ENCODE measurements around the gene SOAT2.
"Not testable (repeated sequence)": the region's sequence is repeated elsewhere in the genome, so short reads cannot be mapped to it uniquely, and the experiment has no call there.

SOAT2 gene

DNA sequence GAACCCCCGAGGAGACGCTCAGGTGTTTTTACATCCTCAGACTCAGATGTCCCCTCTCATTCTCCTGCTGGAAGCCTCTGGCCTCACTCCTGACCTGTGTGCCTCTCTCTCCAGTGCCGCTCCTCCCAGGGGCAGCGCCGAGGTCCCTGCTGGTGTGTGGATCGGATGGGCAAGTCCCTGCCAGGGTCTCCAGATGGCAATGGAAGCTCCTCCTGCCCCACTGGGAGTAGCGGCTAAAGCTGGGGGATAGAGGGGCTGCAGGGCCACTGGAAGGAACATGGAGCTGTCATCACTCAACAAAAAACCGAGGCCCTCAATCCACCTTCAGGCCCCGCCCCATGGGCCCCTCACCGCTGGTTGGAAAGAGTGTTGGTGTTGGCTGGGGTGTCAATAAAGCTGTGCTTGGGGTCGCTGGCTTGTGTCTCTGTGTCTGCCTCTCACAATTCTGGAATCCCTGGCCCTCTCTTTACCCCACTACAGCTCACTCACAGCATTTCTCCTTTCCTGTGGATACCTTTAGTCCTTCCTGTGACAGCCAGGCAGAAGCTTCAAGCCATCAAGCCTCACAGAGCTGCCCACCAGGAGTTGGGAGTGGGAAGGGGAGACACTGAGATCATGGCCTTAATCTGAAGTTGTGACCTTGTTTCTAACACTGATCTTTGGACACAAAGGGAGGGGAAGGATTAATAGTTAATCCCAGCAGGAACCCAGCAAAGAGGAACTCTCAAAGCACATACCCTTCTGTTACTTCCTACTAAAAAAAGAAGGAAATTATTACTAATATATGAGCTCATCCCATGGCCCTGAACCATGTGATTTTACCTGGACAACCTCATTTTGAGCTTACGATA is 1.1 kb upstream of the SOAT2 start:
- peak; percentile 6 for DNase-seq (ENCODE audit: low spot score)

GRCh38 chr12:53103860-53104305 is 597 bp downstream of the SOAT2 start:
- DNase-seq (ENCODE audit: low spot score) = no peak

DNA sequence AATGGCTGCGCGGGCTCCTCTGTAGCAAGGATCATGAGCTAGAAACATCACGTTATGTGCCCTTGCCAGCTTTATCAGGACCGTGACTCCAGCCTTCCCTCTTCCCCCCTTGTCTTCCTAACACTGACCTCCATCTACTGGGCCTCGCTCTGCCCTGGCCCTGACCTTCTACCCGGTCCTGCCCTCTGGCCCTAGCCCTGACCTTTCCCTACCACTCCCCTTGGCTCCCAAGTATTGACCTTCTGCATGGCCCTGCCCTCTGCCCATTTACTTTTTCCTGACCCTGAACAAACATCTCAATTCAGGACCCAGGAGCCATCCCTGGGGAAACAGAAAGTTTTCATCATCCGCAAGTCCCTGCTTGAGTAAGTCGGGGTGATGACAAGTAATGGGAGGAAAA is 2.0 kb downstream of the SOAT2 start:
- no peak for DNase-seq (ENCODE audit: low spot score)

- DNase-seq (ENCODE audit: low spot score) = no peak
Observed at GRCh38 chr12:53105712-53106439, 2.6 kb downstream of the SOAT2 start.

- DNase-seq (ENCODE audit: low spot score) = no peak
Observed at GRCh38 chr12:53107122-53107521, 3.8 kb downstream of the SOAT2 start.

- DNase-seq (ENCODE audit: low spot score) = not testable (repeated sequence)
Observed at GRCh38 chr12:53112431-53112830, 9.1 kb downstream of the SOAT2 start.

DNA sequence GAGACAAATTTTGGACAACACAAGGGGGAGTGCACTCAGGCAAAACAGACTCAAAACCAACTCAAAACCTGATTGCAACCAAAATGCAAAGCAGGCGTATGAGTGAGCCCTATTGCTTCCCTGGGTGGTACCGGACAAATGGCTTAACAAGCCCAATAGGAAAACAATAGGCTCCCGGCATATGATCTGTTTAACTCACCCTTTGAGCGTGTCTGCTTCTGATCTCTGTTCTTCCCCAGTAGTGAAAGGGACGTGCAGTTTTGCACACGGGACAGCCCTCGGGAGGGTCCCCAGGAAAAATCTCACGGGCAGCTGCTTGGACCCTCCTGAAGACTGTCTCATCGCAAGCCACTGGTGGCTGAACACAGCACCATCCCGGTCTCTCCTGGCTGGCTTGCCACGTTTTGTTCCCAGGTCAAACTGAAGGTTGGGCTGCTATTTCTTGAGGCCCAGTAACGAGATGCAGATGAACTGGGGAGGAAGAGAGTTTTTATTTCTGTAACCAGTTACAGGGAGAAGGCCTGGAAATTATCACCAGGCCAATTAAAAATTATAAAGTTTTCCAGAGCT is 9.9 kb downstream of the SOAT2 start:
- no peak for DNase-seq (ENCODE audit: low spot score)

- DNase-seq (ENCODE audit: low spot score) = no peak
Observed at GRCh38 chr12:53113951-53114350, 10.7 kb downstream of the SOAT2 start.

- peak; percentile 86 for DNase-seq (ENCODE audit: low spot score)
Observed at GRCh38 chr12:53115112-53115890, 12.0 kb downstream of the SOAT2 start.

DNA sequence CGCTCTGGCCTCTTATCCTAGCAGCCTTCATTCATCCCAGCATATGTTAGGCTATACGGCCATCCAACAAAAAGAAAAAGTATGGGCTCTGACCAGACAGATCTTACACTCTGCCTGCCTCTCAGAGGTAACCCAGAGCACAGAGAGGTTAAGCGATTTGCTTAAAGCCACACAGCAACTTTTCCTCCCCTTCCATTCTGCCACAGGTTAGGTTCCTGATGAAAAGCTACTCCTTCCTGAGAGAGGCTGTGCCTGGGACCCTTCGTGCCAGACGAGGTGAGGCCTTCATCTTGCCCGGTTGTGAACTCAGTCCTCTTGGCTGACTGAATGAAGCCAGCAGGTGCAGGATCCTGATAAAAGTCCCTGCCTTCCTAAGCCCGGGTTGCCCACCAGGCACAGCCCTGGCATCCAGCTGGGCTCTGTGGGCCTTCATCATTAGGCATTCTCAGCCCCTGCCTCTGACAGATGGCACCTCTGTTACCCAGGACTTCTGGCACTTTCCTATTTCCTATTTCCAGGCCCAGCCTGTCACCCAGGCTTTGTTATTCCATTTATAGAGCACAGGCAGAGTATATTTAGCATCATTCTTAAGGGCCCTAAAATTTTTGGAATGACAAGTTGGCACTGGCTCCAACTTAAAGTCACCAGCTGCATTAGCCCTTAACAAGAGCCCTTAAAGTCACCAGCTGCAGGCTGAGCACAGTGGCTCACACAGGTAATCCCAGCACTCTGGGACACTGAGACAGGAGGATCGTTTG is 12.8 kb downstream of the SOAT2 start:
- no peak for DNase-seq (ENCODE audit: low spot score)

DNA sequence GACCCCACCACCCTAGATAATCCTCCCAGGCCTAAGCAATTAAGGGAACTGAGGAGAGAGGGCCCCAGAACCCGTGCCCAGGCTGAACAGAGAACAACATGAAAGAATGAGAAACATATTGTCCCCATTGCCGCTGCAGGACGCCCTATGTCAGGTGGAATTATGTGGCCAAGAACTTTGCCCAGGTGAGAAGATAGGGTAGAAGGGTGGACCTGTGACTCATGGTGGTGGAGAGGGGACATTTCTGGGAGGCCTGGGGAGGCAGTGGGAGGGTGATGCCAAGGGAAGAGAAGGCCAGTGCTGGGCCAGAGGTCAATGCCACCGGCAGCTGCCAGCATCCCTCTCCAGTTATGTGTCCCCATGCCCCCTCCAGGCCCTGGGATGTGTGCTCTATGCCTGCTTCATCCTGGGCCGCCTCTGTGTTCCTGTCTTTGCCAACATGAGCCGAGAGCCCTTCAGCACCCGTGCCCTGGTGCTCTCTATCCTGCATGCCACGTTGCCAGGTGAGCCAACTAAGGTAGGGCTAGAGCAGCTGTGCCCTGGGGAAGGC is 15.5 kb downstream of the SOAT2 start:
- no peak for DNase-seq (ENCODE audit: low spot score)

DNA sequence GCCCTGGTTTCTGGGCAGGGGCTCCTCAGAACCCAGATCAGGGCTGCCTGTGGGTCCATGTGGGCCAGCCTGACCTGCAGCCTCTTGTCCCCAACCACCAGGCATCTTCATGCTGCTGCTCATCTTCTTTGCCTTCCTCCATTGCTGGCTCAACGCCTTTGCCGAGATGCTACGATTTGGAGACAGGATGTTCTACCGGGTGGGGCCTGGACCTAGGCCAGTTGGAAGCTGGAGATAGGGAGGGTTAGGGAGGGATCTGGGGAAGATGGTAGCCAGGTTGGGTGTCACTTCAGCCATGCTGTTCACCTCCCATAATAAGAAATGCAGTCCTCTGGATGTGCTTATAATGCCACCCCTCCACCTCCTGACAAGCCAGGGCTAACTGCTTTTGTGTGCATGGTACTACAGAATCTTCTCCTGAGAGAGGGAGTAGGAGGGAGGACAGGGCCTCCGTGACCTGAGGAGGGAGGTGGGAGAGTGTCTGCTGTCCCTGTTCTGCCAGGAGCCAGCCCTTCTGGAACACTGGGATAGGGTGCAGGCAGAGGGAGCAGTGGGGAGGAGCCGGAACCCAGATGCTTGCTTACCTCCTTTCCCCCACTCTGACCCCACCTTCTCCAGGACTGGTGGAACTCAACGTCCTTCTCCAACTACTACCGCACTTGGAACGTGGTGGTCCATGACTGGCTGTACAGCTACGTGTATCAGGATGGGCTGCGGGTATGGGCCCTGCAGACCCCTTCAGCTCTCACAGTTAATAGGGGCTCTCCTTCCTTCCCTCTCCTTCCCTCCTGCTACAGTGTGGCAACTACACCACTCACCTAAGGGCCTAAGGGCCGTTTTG is 17.6 kb downstream of the SOAT2 start:
- peak; percentile 7 for DNase-seq (ENCODE audit: low spot score)

- peak; percentile 8 for DNase-seq (ENCODE audit: low spot score)
Observed at GRCh38 chr12:53122961-53123468, 19.7 kb downstream of the SOAT2 start.

DNA sequence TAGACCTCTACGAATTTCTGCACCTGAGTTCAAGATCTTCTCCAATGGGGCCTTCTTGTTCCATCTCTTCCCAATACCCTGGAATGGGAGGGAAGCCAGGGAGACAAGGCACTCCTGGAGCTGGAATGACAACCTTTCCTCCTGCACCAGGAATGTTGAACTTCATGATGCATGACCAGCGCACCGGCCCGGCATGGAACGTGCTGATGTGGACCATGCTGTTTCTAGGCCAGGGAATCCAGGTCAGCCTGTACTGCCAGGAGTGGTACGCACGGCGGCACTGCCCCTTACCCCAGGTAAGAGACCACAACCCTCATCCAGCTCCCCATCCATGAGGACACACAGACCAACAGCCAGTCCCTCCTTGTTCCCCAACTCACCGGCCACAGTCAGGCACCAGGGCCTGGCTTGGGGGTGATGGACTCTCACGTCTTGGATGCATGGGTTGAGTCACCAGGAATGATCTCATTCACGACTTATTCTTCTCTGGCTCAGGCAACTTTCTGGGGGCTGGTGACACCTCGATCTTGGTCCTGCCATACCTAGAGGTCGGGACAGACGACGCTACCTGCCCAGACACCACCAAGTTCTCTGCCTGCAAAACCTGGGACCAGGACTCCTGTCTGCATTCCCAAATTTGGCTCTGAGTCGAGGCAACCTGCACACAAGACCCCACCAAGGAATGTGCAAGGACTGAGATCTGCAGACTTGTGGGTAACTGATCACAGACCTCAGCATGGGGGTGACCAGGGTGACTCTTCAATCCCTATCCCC is 20.5 kb downstream of the SOAT2 start:
- DNase-seq (ENCODE audit: low spot score) = peak; percentile 24

- no peak for DNase-seq (ENCODE audit: low spot score)
Observed at GRCh38 chr12:53124352-53124723, 21.1 kb downstream of the SOAT2 start.

DNA sequence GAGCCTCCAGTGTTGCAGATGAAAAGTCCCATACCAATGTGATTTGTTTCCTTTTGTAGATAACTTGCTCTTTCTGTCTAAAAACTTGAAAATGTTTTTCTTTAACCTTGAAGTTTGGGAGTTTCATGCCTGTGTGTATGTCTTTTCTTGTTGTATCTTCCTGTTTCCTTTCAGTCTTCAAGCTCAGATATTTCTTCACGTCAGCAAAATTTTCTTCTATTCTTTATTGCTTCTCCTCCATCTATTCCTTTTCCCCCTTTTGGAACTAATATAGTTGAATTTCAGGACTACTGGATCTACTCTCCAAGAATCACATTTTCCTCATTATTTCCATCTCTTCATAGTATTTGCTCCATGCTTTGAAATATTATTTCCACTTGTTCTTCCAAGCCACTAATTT is 23.9 kb downstream of the SOAT2 start:
- DNase-seq (ENCODE audit: low spot score) = no peak

DNA sequence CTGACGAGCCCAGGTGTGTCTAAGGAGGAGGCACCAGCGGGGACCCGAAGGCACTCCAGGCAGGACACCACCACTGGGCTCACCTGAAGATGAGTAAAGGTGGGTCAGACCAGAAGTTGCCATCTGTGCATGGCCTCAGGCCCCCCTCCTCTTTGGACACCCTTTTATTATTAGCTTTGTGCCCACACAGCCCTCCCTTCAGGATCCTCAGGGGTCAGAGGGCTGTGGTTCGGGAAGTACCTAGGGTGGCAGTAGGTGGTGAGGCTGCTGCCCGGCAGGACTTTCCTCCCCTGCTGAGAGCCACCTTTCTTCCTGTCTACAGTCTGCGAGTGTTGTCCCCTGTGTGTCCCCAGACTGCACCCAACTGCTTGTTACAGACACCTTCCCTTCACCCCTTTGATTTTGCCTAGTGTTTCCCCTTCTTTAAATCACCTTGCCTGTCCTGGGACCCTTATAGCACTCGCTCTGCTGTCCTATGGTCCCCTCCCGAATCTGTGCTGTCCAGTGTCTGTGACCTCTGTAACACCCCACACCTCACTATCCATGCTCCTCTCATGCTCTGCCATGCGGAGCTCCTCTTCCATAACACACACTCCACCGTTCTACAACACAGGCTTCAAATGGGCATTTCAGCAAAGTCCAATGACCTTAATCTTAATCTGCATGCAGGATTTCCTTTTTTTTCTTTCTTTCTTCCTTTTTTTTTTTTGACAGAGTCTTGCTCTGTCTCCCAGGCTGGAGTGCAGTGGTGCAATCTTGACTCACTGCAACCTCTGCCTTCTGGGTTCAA is 25.7 kb downstream of the SOAT2 start:
- no peak for DNase-seq (ENCODE audit: low spot score)

DNA sequence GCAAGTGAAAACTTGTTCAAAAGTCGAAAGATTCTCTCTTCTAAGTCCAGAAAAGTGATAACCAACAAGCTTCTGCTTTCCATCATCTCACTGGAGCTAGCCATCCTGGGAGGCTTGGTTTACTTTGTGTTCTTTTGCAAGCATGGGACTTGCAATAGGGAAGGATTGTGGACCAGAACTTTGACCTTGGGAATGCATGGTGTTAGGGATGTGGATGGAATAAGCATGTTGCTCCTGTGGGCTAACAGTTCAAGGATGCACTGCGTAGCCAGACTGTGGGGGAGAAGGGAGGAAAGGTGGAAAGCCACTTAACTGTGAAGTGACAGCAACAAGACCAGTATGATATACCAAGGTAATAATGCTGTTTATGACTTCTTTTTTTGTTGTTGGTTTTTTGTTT is 28.6 kb downstream of the SOAT2 start:
- no peak for DNase-seq (ENCODE audit: low spot score)

All from iPS-NIHi11 (cell line).